K562 (cell line): ENCODE data around the gene ATP5PB. TPM values are rescaled to one million over a fixed set of nuclear protein-coding genes. Genes with fewer than 3 reads are reported as not detected.

Experiments
- ATAC-seq: fragments of 200-7000 bp; cut with Tn5 transposase; 3 replicates; pipeline ENCODE4 v1.9.1; 2020; ENCODE audit warnings: moderate library complexity
- BruUV-seq: library from RNA; stranded (reverse); fragments of 400-500 nt; replicated peaks from 2 replicates; lab custom pipeline; 2021; lab: Mats Ljungman, UMichigan
- CTCF ChIA-PET: fragments of 300-600 bp; formaldehyde crosslinking; extraction: SDS; loops from one replicate; lab custom pipeline; 2021; ENCODE audit warnings: low intra/inter-chr PET ratio; lab: Yijun Ruan, JAX
- POLR2A ChIA-PET: fragments of 300-600, 350-650 bp; sonication (Branson Sonifier 250); formaldehyde crosslinking; extraction: SDS; loops from one replicate; lab custom pipeline; 2021; ENCODE audit warnings: antibody characterized with exemption, inconsistent platforms; lab: Yijun Ruan, JAX
- DNase-seq, 4 experiments: peaks; one replicate each; pipeline versions ENCODE4 v3.0.0 to v3.0.0-alpha.2; 2011 to 2018; ENCODE audit warnings: low spot score in 3 of 4, mixed read lengths in 3 of 4; ENCODE audit errors: extremely low read depth in 1 of 4
- FAIRE-seq: peaks from 2 replicates; lab custom pipeline; 2011; peaks lifted over from hg19 to GRCh38; lab: Jason Lieb, UNC
- H2AFZ ChIP-seq: 2 replicates; pipeline ENCODE4 v1.6.0; 2011; ENCODE audit warnings: low read depth, low read length, control low read depth, inconsistent platforms
- H3K27ac ChIP-seq: fragments of 200-600 bp; 3 replicates; pipeline ENCODE4 v1.8.0; 2011; ENCODE audit warnings: low read depth, mild to moderate bottlenecking, control low read depth, inconsistent platforms, low read length, moderate library complexity, mixed read lengths; ENCODE audit errors: extremely low read depth
- H3K27me3 ChIP-seq, 2 experiments: fragments of 300-600 bp in 1 of 2; 2 replicates in 1 of 2; 3 replicates in 1 of 2; pipeline versions ENCODE4 v1.6.0 to v1.8.0; 2011; ENCODE audit warnings: inconsistent platforms in 2 of 2, low read length in 2 of 2, mild to moderate bottlenecking in 1 of 2, mixed read lengths in 1 of 2, moderate library complexity in 1 of 2; ENCODE audit not compliant: control insufficient read depth in 2 of 2, insufficient read depth in 2 of 2
- H3K36me3 ChIP-seq: fragments of 300-600 bp; 3 replicates; pipeline ENCODE4 v1.8.0; 2011; ENCODE audit warnings: mild to moderate bottlenecking, low read length, inconsistent platforms; ENCODE audit not compliant: control insufficient read depth, insufficient read depth
- H3K4me1 ChIP-seq, 2 experiments: fragments of 200-600 bp in 1 of 2; replicated peaks in 1 of 2; 2 replicates in 1 of 2; 3 replicates in 1 of 2; pipeline versions ENCODE4 v1.5.1 to v1.8.0; 2011; ENCODE audit warnings: inconsistent platforms in 2 of 2, low read length in 2 of 2, mild to moderate bottlenecking in 1 of 2, mixed read lengths in 1 of 2, moderate library complexity in 1 of 2; ENCODE audit not compliant: control insufficient read depth in 2 of 2, insufficient read depth in 2 of 2
- H3K4me2 ChIP-seq: 2 replicates; pipeline ENCODE4 v1.6.1; 2011; ENCODE audit warnings: low read length, control low read depth, inconsistent platforms, mixed read lengths; ENCODE audit not compliant: insufficient read depth
- H3K4me3 ChIP-seq: fragments of 200-600 bp; sonication (generic), shearing (Covaris generic); 2 replicates; pipeline ENCODE4 v1.5.1; 2016; ENCODE audit warnings: control low read depth, inconsistent platforms
- H3K79me2 ChIP-seq: fragments of 200-600 bp; 3 replicates; pipeline ENCODE4 v1.8.0; 2011; ENCODE audit warnings: low read length, inconsistent platforms; ENCODE audit not compliant: control insufficient read depth, insufficient read depth
- H3K9ac ChIP-seq, 2 experiments: 2 replicates each; pipeline versions ENCODE4 v1.6.0 to v1.6.1; 2011; ENCODE audit warnings: low read depth in 2 of 2, low read length in 2 of 2, control low read depth in 1 of 2, inconsistent platforms in 1 of 2, mild to moderate bottlenecking in 1 of 2, mixed read lengths in 1 of 2; ENCODE audit not compliant: insufficient read depth in 1 of 2
- H3K9me1 ChIP-seq: one replicate; pipeline ENCODE4 v1.6.0; 2011; ENCODE audit warnings: inconsistent platforms, mild to moderate bottlenecking, low read length, moderate library complexity; ENCODE audit not compliant: control insufficient read depth, insufficient read depth
- H3K9me3 ChIP-seq: replicated peaks from 2 replicates; pipeline ENCODE4 v1.5.1; 2011; ENCODE audit warnings: low read depth, low read length, inconsistent platforms; ENCODE audit not compliant: control insufficient read depth, insufficient read depth
- H4K20me1 ChIP-seq: replicated peaks from 2 replicates; pipeline ENCODE4 v1.6.1; 2011; ENCODE audit warnings: low read length, inconsistent platforms, mixed read lengths; ENCODE audit not compliant: control insufficient read depth, insufficient read depth
- AFF1 ChIP-seq, 2 experiments: fragments of 450-650 bp; IDR thresholded peaks; 2 replicates each; pipeline ENCODE4 v1.6.1; 2018; ENCODE audit warnings: mild to moderate bottlenecking in 2 of 2, low read depth in 1 of 2; ENCODE audit not compliant: partially characterized antibody in 2 of 2
- FOXJ2 ChIP-seq: fragments of 200-800 bp; sonication (Bioruptor generic); IDR thresholded peaks from 2 replicates; pipeline ENCODE4 v1.6.1; 2016; ENCODE audit warnings: missing genetic modification characterization, missing compliant biosample characterization
- HMBOX1 ChIP-seq: sonication (generic); IDR thresholded peaks from 2 replicates; pipeline ENCODE4 v1.6.1; 2016
- NFYB ChIP-seq: IDR thresholded peaks from 2 replicates; pipeline ENCODE4 v1.6.1; 2011; ENCODE audit warnings: mild to moderate bottlenecking, moderate library complexity; ENCODE audit not compliant: insufficient read length; ENCODE audit errors: extremely low read depth
- SNAPC5 ChIP-seq: fragments of 250-450 bp; sonication (Bioruptor Pico); IDR thresholded peaks from 2 replicates; pipeline ENCODE4 v1.8.0; 2021; ENCODE audit warnings: moderate library complexity, mild to moderate bottlenecking, inconsistent platforms
- TFE3 ChIP-seq: fragments of 450-650 bp; formaldehyde crosslinking; IDR thresholded peaks from 2 replicates; pipeline ENCODE4 v1.4.0; 2020; ENCODE audit warnings: mild to moderate bottlenecking, mixed read lengths
- ZNF717 ChIP-seq: fragments of 250-450 bp; sonication (Bioruptor Pico); IDR thresholded peaks from 2 replicates; pipeline ENCODE4 v1.5.0; 2021
- in situ Hi-C: fragments of 300-500 bp; cut with MboI; formaldehyde crosslinking; loops from 4 replicates; pipeline ENCODE4 v1.15.0; 2018; ENCODE audit warnings: inconsistent platforms, mixed read lengths
- intact Hi-C: fragments of 100-400 bp; cut with micrococcal nuclease; formaldehyde crosslinking; loops from 2 replicates; pipeline ENCODE4 v1.14.2; 2022
- polyA plus RNA-seq, 8 experiments: library from polyadenylated mRNA; depleted of rRNA in 4 of 8; stranded (reverse) in 5 of 8; unstranded in 3 of 8; fragments of >200 nt; fragmentation: Nextera tagmentation in 2 of 8; fragmentation: Illumina TruSeq in 1 of 8; extraction: Ambion mirVana in 2 of 8; extraction: Trizol in 1 of 8; gene quantifications; 2 replicates each; pipeline versions ENCODE4 v1.2.1 to v1.2.3, GENCODE V29; 2011 to 2014; ENCODE audit warnings: inconsistent platforms in 1 of 8, missing spikeins in 1 of 8
- total RNA-seq, 7 experiments: library from RNA; depleted of rRNA in 6 of 7; stranded (reverse); fragments of >200 nt in 6 of 7; fragmentation: Illumina TruSeq in 2 of 7; extraction: Trizol in 2 of 7; gene quantifications; 2 replicates each; pipeline versions ENCODE4 v1.2.1 to v1.2.3, GENCODE V29; 2011 to 2021; ENCODE audit warnings: low replicate concordance in 1 of 7

Gene ATP5PB
- total and polyA plus RNA-seq, 9 of the 15 experiments (the other 6 are each of a cell fraction or from before 2014, with no cell fraction given): 651 to 2,735 (median 1,061) TPM

GRCh38 chr1:111468717-111469100 is 19.4 kb downstream of the ATP5PB start (continued):
- no peak for TF ChIP-seq AFF1 (IDR thresholded peaks at IDR 0.05; ENCODE audit: low read depth in 1 of 2, partially characterized antibody in 2 of 2)
- no peak for TF ChIP-seq FOXJ2
- TF ChIP-seq ZNF717 (CRISPR knock-in tag): no peak

- POLR2A ChIA-PET: interaction anchor here (0.8 to 1.5 kb wide), 2 partner anchors 38 to 151 kb away, joined by 3 to 5 read pairs; no protein-coding TSS in a partner anchor
- H3K4me3 ChIP-seq: no peak overlapping the region
- H3K9me3 ChIP-seq: no peaks in the 10 kb centered on the region
- no peak overlapping the region for H3K27ac ChIP-seq
- H3K27me3 ChIP-seq: no peaks in the 10 kb centered on the region
- no TSS peak for BruUV-seq
- intact Hi-C loops (no loop called here), in situ Hi-C loops (no loop called here)
- H3K36me3 ChIP-seq: peaks cover 33% of the 10 kb centered on the region; the same call in 2 of the 3 replicates
- ATAC-seq: no peak
- no peak overlapping the region for H3K4me2 ChIP-seq
- peaks cover 2 to 18% of the 10 kb centered on the region in 2 experiments; a peak in 2 of 5 replicates for H3K4me1 ChIP-seq
- no peak overlapping the region for H3K9ac ChIP-seq
- H3K9me1 ChIP-seq: no peaks in the 10 kb centered on the region
- TF ChIP-seq NFYB (peak; percentile 57), SNAPC5 (CRISPR knock-in tag) (no peak), HMBOX1 (peak; percentile 34; the same call in 1 of the 2 replicates), TFE3 (CRISPR knock-in tag) (peak; percentile 68)
- H4K20me1 ChIP-seq: no peaks in the 10 kb centered on the region
- no peaks in the 10 kb centered on the region for H3K79me2 ChIP-seq
- FAIRE-seq: no peak
- no peak overlapping the region for H2AFZ ChIP-seq
- CTCF ChIA-PET: no interaction called here
- DNase-seq: peak in 2 of 4 experiments; percentile 27 to 36
Observed at GRCh38 chr1:111469539-111469938, 20.3 kb downstream of the ATP5PB start.
